K562 (cell line): ENCODE results near the gene ATP9A. TPM values are rescaled to one million over a fixed set of nuclear protein-coding genes. Genes with fewer than 3 reads are reported as not detected.

ENCODE experiments used
- BRCA1 ChIP-seq, 2 experiments: fragments of 450-650 bp in 1 of 2; sonication (generic) in 1 of 2; formaldehyde crosslinking in 1 of 2; IDR thresholded peaks; 2 replicates each; pipeline versions ENCODE4 v1.5.0 to v1.6.1; 2017 to 2020; ENCODE audit warnings: mild to moderate bottlenecking in 1 of 2, missing genetic modification reagents in 1 of 2
- CREB1 ChIP-seq, 2 experiments: sonication (generic) in 1 of 2; formaldehyde crosslinking in 1 of 2; IDR thresholded peaks; 2 replicates each; pipeline versions ENCODE4 v1.6.1 to v1.8.0; 2012 to 2022; ENCODE audit warnings: inconsistent platforms in 1 of 2, mild to moderate bottlenecking in 1 of 2, missing genetic modification reagents in 1 of 2, moderate library complexity in 1 of 2
- CTCF ChIP-seq, 3 experiments: IDR thresholded peaks in 2 of 3; conservative IDR thresholded peaks in 1 of 3; 2 replicates each; pipeline ENCODE4 v1.5.1; 2011 to 2012; ENCODE audit warnings: low read length in 3 of 3, mild to moderate bottlenecking in 3 of 3, control low read depth in 2 of 3, improper control_type of control experiment in 1 of 3, inconsistent platforms in 1 of 3, low read depth in 1 of 3, mixed read lengths in 1 of 3, moderate library complexity in 1 of 3; ENCODE audit not compliant: insufficient read depth in 2 of 3
- EGR1 ChIP-seq: fragments of 450-650 bp; conservative IDR thresholded peaks from 2 replicates; pipeline ENCODE4 v1.6.1; 2017; ENCODE audit warnings: mild to moderate bottlenecking
- ESRRA ChIP-seq: fragments of 450-650 bp; IDR thresholded peaks from 2 replicates; pipeline ENCODE4 v1.6.1; 2014; ENCODE audit warnings: low read depth, mild to moderate bottlenecking, moderate library complexity, borderline replicate concordance
- FOXP1 ChIP-seq: sonication (generic); formaldehyde crosslinking; IDR thresholded peaks from 2 replicates; pipeline ENCODE4 v1.8.0; 2022; ENCODE audit warnings: mild to moderate bottlenecking, missing genetic modification reagents
- LEF1 ChIP-seq: fragments of 450-650 bp; IDR thresholded peaks from 2 replicates; pipeline ENCODE4 v1.6.1; 2016; ENCODE audit warnings: mild to moderate bottlenecking
- MAFF ChIP-seq: IDR thresholded peaks from 2 replicates; pipeline ENCODE4 v1.6.1; 2012; ENCODE audit warnings: low read length, improper control_type of control experiment
- MEF2D ChIP-seq: conservative IDR thresholded peaks from 2 replicates; pipeline ENCODE4 v1.6.1; 2016; ENCODE audit warnings: low read depth, missing genetic modification characterization, missing compliant biosample characterization
- NFE2 ChIP-seq: IDR thresholded peaks from 2 replicates; pipeline ENCODE4 v1.6.1; 2014; ENCODE audit warnings: antibody characterized with exemption, low read depth
- RCOR1 ChIP-seq, 2 experiments: IDR thresholded peaks; 2 replicates each; pipeline ENCODE4 v1.6.1; 2012; ENCODE audit warnings: low read depth in 2 of 2, low read length in 2 of 2, borderline replicate concordance in 1 of 2, improper control_type of control experiment in 1 of 2
- SAP30 ChIP-seq: fragments of 200-600 bp; sonication (generic); IDR thresholded peaks from 2 replicates; pipeline ENCODE4 v1.6.1; 2012; ENCODE audit warnings: borderline replicate concordance, low read depth, mild to moderate bottlenecking, moderate library complexity, low read length, control low read depth, inconsistent platforms; ENCODE audit not compliant: insufficient read depth, poor library complexity, severe bottlenecking
- TAL1 ChIP-seq: fragments of 450-650 bp; IDR thresholded peaks from 2 replicates; pipeline ENCODE4 v1.6.1; 2016; ENCODE audit warnings: mild to moderate bottlenecking
- TEAD4 ChIP-seq, 2 experiments: sonication (generic) in 1 of 2; formaldehyde crosslinking in 1 of 2; IDR thresholded peaks; 2 replicates each; pipeline versions ENCODE4 v1.6.1 to v1.8.0; 2012 to 2022; ENCODE audit warnings: borderline replicate concordance in 1 of 2, inconsistent platforms in 1 of 2, low read length in 1 of 2, mild to moderate bottlenecking in 1 of 2, missing genetic modification reagents in 1 of 2
- ZFP30 ChIP-seq: fragments of 250-450 bp; sonication (Bioruptor Pico); IDR thresholded peaks from 2 replicates; pipeline ENCODE4 v1.8.0; 2022; ENCODE audit warnings: moderate library complexity, mild to moderate bottlenecking, inconsistent platforms, borderline replicate concordance
- ZKSCAN1 ChIP-seq: fragments of 150-350 bp; IDR thresholded peaks from 2 replicates; pipeline ENCODE4 v1.6.1; 2016; ENCODE audit warnings: low read depth, low read length
- ZNF57 ChIP-seq: fragments of 450-650 bp; formaldehyde crosslinking; IDR thresholded peaks from 2 replicates; pipeline ENCODE4 v1.4.0; 2020; ENCODE audit warnings: mild to moderate bottlenecking, moderate library complexity
- ZSCAN32 ChIP-seq: fragments of 450-650 bp; formaldehyde crosslinking; IDR thresholded peaks from 2 replicates; pipeline ENCODE4 v1.4.0; 2020; ENCODE audit warnings: mild to moderate bottlenecking, moderate library complexity
- polyA plus RNA-seq, 8 experiments: library from polyadenylated mRNA; depleted of rRNA in 4 of 8; stranded (reverse) in 5 of 8; unstranded in 3 of 8; fragments of >200 nt; fragmentation: Nextera tagmentation in 2 of 8; fragmentation: Illumina TruSeq in 1 of 8; extraction: Ambion mirVana in 2 of 8; extraction: Trizol in 1 of 8; gene quantifications; 2 replicates each; pipeline versions ENCODE4 v1.2.1 to v1.2.3, GENCODE V29; 2011 to 2014; ENCODE audit warnings: inconsistent platforms in 1 of 8, missing spikeins in 1 of 8
- total RNA-seq, 7 experiments: library from RNA; depleted of rRNA in 6 of 7; stranded (reverse); fragments of >200 nt in 6 of 7; fragmentation: Illumina TruSeq in 2 of 7; extraction: Trizol in 2 of 7; gene quantifications; 2 replicates each; pipeline versions ENCODE4 v1.2.1 to v1.2.3, GENCODE V29; 2011 to 2021; ENCODE audit warnings: low replicate concordance in 1 of 7
- TF ChIP-seq, protein P1 (sequence below): fragments of 250-450 bp; sonication (Bioruptor Pico); IDR thresholded peaks from 2 replicates; pipeline ENCODE4 v1.5.1; 2021; ENCODE audit warnings: mild to moderate bottlenecking

ATP9A gene
- total and polyA plus RNA-seq, 9 of the 15 experiments (the other 6 are each of a cell fraction or from before 2014, with no cell fraction given): 0.18 to 0.62 (median 0.29) TPM

DNA sequence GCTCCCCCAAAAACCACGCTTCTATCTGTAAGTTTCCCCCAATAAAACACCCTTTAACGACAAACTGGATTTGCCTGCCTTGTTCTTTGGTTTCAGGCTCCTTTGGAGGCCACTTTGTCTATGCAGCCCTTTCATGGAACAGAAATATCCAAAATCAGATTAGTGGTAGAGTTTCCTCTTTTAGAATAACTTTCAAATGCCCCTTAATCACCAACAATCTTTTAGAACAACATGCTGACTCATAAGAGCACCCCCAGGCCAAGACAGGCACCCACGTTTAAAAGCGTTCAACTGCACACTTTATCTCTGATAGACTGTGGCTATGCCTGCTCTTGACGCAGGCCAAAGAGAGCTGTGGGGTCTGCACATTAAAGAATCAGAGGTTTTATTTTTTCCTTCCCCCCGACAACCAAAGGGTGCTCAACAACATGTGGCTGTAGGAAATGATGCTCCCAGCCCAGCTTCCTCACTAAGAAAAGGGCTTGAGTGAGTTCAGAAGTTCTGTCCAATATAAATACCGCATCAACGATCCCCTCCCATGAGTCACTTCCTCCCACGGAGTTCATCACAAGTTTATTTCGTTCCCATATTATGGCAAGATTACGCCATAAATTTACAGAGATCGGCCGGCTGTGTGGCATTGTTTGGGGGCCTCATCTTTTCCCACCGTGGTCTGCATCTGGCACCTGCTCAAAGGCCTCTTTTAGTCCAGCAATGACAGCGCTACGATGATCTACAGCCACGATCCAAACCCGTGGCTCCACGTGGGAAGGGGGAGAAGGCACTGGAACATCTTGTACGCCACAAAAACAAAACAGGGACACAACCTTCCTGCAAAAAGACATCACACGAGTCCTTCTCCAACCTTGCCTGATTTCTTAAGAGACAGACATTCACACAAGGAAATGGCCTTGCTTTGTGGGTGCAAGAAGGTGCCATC lies 136.9 kb downstream of the ATP9A start (continued):
- TF ChIP-seq FOXP1 (CRISPR knock-in tag) (no peak), TEAD4 (IDR thresholded peaks at IDR 0.05; ENCODE audit: low read length) (0 out of 2 replicates have a peak, but pooled peaks have one; percentile 13), TEAD4 (CRISPR knock-in tag; IDR thresholded peaks at IDR 0.05; ENCODE audit: borderline replicate concordance) (no peak), BRCA1 (IDR thresholded peaks at IDR 0.05) (no peak), BRCA1 (CRISPR knock-in tag; IDR thresholded peaks at IDR 0.05) (no peak), NFE2 (peak; percentile 86), ZNF57 (CRISPR knock-in tag) (no peak), ESRRA (peak; percentile 27; the same call in 1 of the 2 replicates), TAL1 (no peak), EGR1 (peak; percentile 47), RCOR1 (IDR thresholded peaks at IDR 0.05; ENCODE audit: borderline replicate concordance in 1 of 2, low read depth in 2 of 2, low read length in 2 of 2) (peak in 1 of 2 experiments; percentile 4; a peak in 1 of 4 replicates), CREB1 (IDR thresholded peaks at IDR 0.05) (no peak), CREB1 (CRISPR knock-in tag; IDR thresholded peaks at IDR 0.05) (0 out of 2 replicates have a peak, but pooled peaks have one; percentile 26), SAP30 (no peak), MAFF (peak; percentile 28; the same call in 1 of the 2 replicates), ZSCAN32 (CRISPR knock-in tag) (no peak), CTCF (IDR thresholded peaks at IDR 0.05 in 2 of 3, conservative IDR thresholded peaks at IDR 0.05 in 1 of 3; ENCODE audit: insufficient read depth in 2 of 3, low read depth in 1 of 3, low read length in 3 of 3) (no peak), MEF2D (tag) (peak; percentile 50; the same call in 1 of the 2 replicates), ZKSCAN1 (no peak), LEF1 (peak; percentile 57; the same call in 1 of the 2 replicates), ZFP30 (CRISPR knock-in tag) (no peak)
- TF ChIP-seq, protein P1, sequence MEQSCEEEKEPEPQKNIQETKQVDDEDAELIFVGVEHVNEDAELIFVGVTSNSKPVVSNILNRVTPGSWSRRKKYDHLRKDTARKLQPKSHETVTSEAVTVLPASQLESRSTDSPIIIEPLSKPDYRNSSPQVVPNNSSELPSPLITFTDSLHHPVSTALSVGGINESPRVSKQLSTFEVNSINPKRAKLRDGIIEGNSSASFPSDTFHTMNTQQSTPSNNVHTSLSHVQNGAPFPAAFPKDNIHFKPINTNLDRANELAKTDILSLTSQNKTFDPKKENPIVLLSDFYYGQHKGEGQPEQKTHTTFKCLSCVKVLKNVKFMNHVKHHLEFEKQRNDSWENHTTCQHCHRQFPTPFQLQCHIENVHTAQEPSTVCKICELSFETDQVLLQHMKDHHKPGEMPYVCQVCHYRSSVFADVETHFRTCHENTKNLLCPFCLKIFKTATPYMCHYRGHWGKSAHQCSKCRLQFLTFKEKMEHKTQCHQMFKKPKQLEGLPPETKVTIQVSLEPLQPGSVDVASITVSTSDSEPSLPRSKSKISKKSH (CRISPR knock-in tag): no peak
- TF ChIP-seq, all 486 proteins: peak for 29
